H1 (cell line): ENCODE measurements around the gene PTPRG. TPM values are rescaled to one million over a fixed set of nuclear protein-coding genes. Genes with fewer than 3 reads are reported as not detected.

Experiments
- CTCF ChIA-PET: fragments of 300-600 bp; sonication (Branson Sonifier 250); formaldehyde crosslinking; loops from one replicate; lab custom pipeline; 2021; ENCODE audit not compliant: partially characterized antibody; lab: Charles Lee
- POLR2A ChIA-PET: fragments of 300-600 bp; sonication (Branson Sonifier 250); formaldehyde crosslinking; loops from one replicate; lab custom pipeline; 2021; ENCODE audit warnings: inconsistent platforms; ENCODE audit not compliant: partially characterized antibody; lab: Charles Lee
- DNase-seq, 2 experiments: peaks; one replicate each; pipeline versions ENCODE4 v3.0.0 to v3.0.0-alpha.2; 2010 to 2022; ENCODE audit warnings: low spot score in 2 of 2, low read depth in 1 of 2, mixed read lengths in 1 of 2
- FAIRE-seq: peaks from 2 replicates; lab custom pipeline; 2011; peaks lifted over from hg19 to GRCh38; lab: Jason Lieb, UNC
- H2AFZ ChIP-seq: 2 replicates; pipeline ENCODE4 v1.8.1; 2012; ENCODE audit warnings: low read length, inconsistent platforms
- H2AK5ac ChIP-seq: 2 replicates; pipeline ENCODE4 v1.6.1; 2013; ENCODE audit warnings: low read depth, low read length
- H2BK120ac ChIP-seq: replicated peaks from 2 replicates; pipeline ENCODE3; 2013; ENCODE audit warnings: low read depth, low read length, inconsistent platforms
- H2BK12ac ChIP-seq: 2 replicates; pipeline ENCODE4 v1.6.1; 2013; ENCODE audit warnings: low read depth, low read length
- H2BK15ac ChIP-seq: 2 replicates; pipeline ENCODE4 v1.6.1; 2013; ENCODE audit warnings: low read length
- H2BK20ac ChIP-seq: 2 replicates; pipeline ENCODE4 v1.6.1; 2013; ENCODE audit warnings: low read length
- H2BK5ac ChIP-seq: 2 replicates; pipeline ENCODE4 v1.6.1; 2013; ENCODE audit warnings: low read depth, low read length
- H3K14ac ChIP-seq: 2 replicates; pipeline ENCODE4 v1.6.1; 2013; ENCODE audit warnings: inconsistent platforms; ENCODE audit not compliant: insufficient read length
- H3K18ac ChIP-seq: 2 replicates; pipeline ENCODE4 v1.6.1; 2013; ENCODE audit warnings: low read length; ENCODE audit errors: extremely low read depth
- H3K23ac ChIP-seq: 2 replicates; pipeline ENCODE4 v1.6.1; 2013; ENCODE audit warnings: inconsistent platforms; ENCODE audit not compliant: insufficient read length
- H3K23me2 ChIP-seq: 2 replicates; pipeline ENCODE4 v1.6.1; 2013; ENCODE audit warnings: low read depth, low read length
- H3K27ac ChIP-seq: 2 replicates; pipeline ENCODE4 v1.6.1; 2011; ENCODE audit warnings: low read depth, low read length, inconsistent platforms
- H3K27me3 ChIP-seq, 4 experiments: replicated peaks in 1 of 4; 1 replicate in 1 of 4; 2 replicates in 3 of 4; pipeline versions ENCODE4 v1.6.1 to v1.8.1; 2011 to 2013; ENCODE audit warnings: low read length in 3 of 4, mild to moderate bottlenecking in 3 of 4, inconsistent platforms in 2 of 4, mixed read lengths in 2 of 4, moderate library complexity in 1 of 4; ENCODE audit not compliant: control insufficient read depth in 3 of 4, insufficient read depth in 3 of 4; ENCODE audit errors: extremely low read depth in 1 of 4
- H3K36me3 ChIP-seq, 4 experiments: 2 replicates each; pipeline versions ENCODE4 v1.6.1 to v1.8.1; 2011 to 2013; ENCODE audit warnings: mild to moderate bottlenecking in 4 of 4, low read length in 3 of 4, moderate library complexity in 2 of 4, control low read depth in 1 of 4, inconsistent platforms in 1 of 4; ENCODE audit not compliant: insufficient read depth in 4 of 4, control insufficient read depth in 2 of 4
- H3K4ac ChIP-seq: replicated peaks from 2 replicates; pipeline ENCODE3; 2013; ENCODE audit warnings: low read length, low read depth, mixed read lengths, inconsistent platforms; ENCODE audit not compliant: insufficient read length
- H3K4me1 ChIP-seq, 4 experiments: replicated peaks in 1 of 4; 1 replicate in 1 of 4; 2 replicates in 3 of 4; pipeline versions ENCODE4 v1.6.1 to v1.8.1; 2011 to 2013; ENCODE audit warnings: low read length in 3 of 4, inconsistent platforms in 2 of 4, mixed read lengths in 1 of 4; ENCODE audit not compliant: insufficient read depth in 4 of 4, control insufficient read depth in 3 of 4
- H3K4me2 ChIP-seq, 2 experiments: 2 replicates each; pipeline versions ENCODE4 v1.6.1 to v1.8.1; 2011 to 2013; ENCODE audit warnings: low read depth in 2 of 2, low read length in 2 of 2, control low read depth in 1 of 2, inconsistent platforms in 1 of 2, mild to moderate bottlenecking in 1 of 2; ENCODE audit not compliant: insufficient read depth in 1 of 2
- H3K4me3 ChIP-seq, 4 experiments: fragments of 200-600, 300-600 bp in 1 of 4; sonication (generic), shearing (Covaris generic), sonication (Bioruptor Twin) in 1 of 4; 2 replicates each; pipeline versions ENCODE4 v1.5.1 to v1.8.1; 2011 to 2016; ENCODE audit warnings: low read length in 4 of 4, low read depth in 3 of 4, control low read depth in 2 of 4, inconsistent platforms in 2 of 4, mild to moderate bottlenecking in 2 of 4, mixed read lengths in 1 of 4, moderate library complexity in 1 of 4; ENCODE audit not compliant: insufficient read depth in 2 of 4; ENCODE audit errors: extremely low read depth in 1 of 4
- H3K56ac ChIP-seq: replicated peaks from 2 replicates; pipeline ENCODE3; 2013; ENCODE audit warnings: low read depth, mild to moderate bottlenecking, mixed read lengths, low read length, inconsistent platforms; ENCODE audit not compliant: insufficient read length
- H3K79me1 ChIP-seq: 2 replicates; pipeline ENCODE4 v1.6.1; 2013; ENCODE audit warnings: low read depth, low read length, control low read depth
- H3K79me2 ChIP-seq, 2 experiments: 2 replicates each; pipeline versions ENCODE4 v1.6.1 to v1.8.1; 2012 to 2013; ENCODE audit warnings: low read length in 2 of 2, mild to moderate bottlenecking in 2 of 2, inconsistent platforms in 1 of 2; ENCODE audit not compliant: insufficient read depth in 2 of 2, control insufficient read depth in 1 of 2
- H3K9ac ChIP-seq, 4 experiments: replicated peaks in 1 of 4; 1 replicate in 1 of 4; 2 replicates in 3 of 4; pipeline versions ENCODE4 v1.6.1 to v1.8.1; 2011 to 2013; ENCODE audit warnings: low read depth in 3 of 4, low read length in 3 of 4, control low read depth in 2 of 4, mild to moderate bottlenecking in 2 of 4, moderate library complexity in 2 of 4, inconsistent platforms in 1 of 4; ENCODE audit errors: extremely low read depth in 1 of 4
- H3K9me3 ChIP-seq, 2 experiments: 2 replicates each; pipeline versions ENCODE4 v1.6.1 to v1.8.1; 2012 to 2013; ENCODE audit warnings: mild to moderate bottlenecking in 2 of 2, moderate library complexity in 2 of 2, control low read depth in 1 of 2, inconsistent platforms in 1 of 2, low read depth in 1 of 2, low read length in 1 of 2, mixed read lengths in 1 of 2; ENCODE audit not compliant: insufficient read depth in 2 of 2
- H4K20me1 ChIP-seq, 2 experiments: replicated peaks in 1 of 2; 2 replicates each; pipeline versions ENCODE3 to v1.8.1; 2011 to 2013; ENCODE audit warnings: inconsistent platforms in 2 of 2, low read length in 2 of 2, mild to moderate bottlenecking in 1 of 2; ENCODE audit not compliant: insufficient read depth in 2 of 2, control insufficient read depth in 1 of 2
- H4K5ac ChIP-seq: 2 replicates; pipeline ENCODE4 v1.6.1; 2013; ENCODE audit warnings: low read length, low read depth, mixed read lengths, inconsistent platforms; ENCODE audit not compliant: insufficient read length
- H4K8ac ChIP-seq: 2 replicates; pipeline ENCODE4 v1.8.0; 2013; ENCODE audit warnings: mild to moderate bottlenecking, moderate library complexity, low read length, inconsistent platforms; ENCODE audit not compliant: insufficient read depth; ENCODE audit errors: extremely low read depth
- H4K91ac ChIP-seq: replicated peaks from 2 replicates; pipeline ENCODE3; 2013; ENCODE audit warnings: low read length, mixed read lengths, inconsistent platforms; ENCODE audit not compliant: insufficient read length
- WGBS, 2 experiments: shearing (Covaris generic) in 1 of 2; methylation state at CpG; one replicate each; pipeline versions ENCODE4 v1.1.6 to v1.1.7; 2013 to 2015; ENCODE audit warnings: low lambda C conversion rate in 2 of 2, mixed read lengths in 2 of 2, inconsistent platforms in 1 of 2, low coverage in 1 of 2, missing lambda C conversion rate in 1 of 2; ENCODE audit not compliant: insufficient replicate concordance in 2 of 2, insufficient coverage in 1 of 2, insufficient read length in 1 of 2; ENCODE audit errors: extremely low coverage in 1 of 2, missing lambda C conversion rate in 1 of 2; 5-methylcytosine and 5-hydroxymethylcytosine counted together
- polyA plus RNA-seq, 7 experiments: library from polyadenylated mRNA; depleted of rRNA in 3 of 7; stranded (reverse) in 5 of 7; unstranded in 2 of 7; fragments of >200 nt in 5 of 7; fragments of 200-250 nt in 2 of 7; gene quantifications; 1 replicate in 5 of 7; 2 replicates in 1 of 7; 4 replicates in 1 of 7; pipeline versions ENCODE4 v1.2.1 to v1.2.3, GENCODE V29; 2011 to 2013; ENCODE audit warnings: missing spikeins in 2 of 7, mixed read lengths in 2 of 7
- total RNA-seq: library from RNA; stranded (reverse); fragmentation: NEBNext Ultra II Directional; extraction: Animal tissue kit (Norgen Biotek cat#: 25700); gene quantifications from 2 replicates; pipeline ENCODE4 v1.2.1, GENCODE V29; 2021

PTPRG gene
- total and polyA plus RNA-seq, 2 of the 8 experiments (the other 6 are each of a cell fraction or from before 2014, with no cell fraction given) = 23.3 to 96.2 TPM

DNA sequence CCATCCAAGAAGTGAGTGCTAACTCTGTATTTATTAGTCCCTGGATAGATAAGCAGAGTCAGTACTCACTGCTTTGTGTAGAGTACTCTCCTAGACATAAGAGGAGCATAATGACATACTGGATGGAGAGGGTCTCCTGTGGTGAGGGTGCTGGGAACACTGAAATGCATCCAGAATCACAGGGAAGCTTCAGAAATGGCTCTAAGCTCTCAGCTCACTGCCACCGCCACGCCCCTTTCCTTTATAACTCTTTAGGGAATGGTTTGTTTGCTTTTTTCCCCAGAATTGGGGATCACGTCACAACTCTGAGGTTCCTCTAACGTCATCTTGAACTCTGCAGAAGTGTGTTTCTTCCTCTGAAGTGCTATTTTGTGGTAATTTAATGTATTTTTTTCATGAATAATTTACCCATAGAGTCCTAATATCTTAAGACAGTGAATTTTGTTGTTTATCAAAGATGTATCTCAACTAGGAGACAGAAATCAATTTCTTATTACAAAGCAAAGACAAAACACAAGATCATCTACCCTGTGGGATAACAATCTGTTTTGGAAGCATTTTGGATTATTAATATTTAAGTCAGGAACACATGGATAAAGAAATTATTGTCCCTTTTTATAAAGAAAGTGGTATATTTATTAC lies 154.6 kb downstream of the PTPRG start:
- no peak overlapping the region for H3K4ac ChIP-seq
- H4K5ac ChIP-seq = no peak overlapping the region
- peaks cover 0 to 2% of the 10 kb centered on the region in 2 experiments for H4K20me1 ChIP-seq
- no peak overlapping the region for H2BK5ac ChIP-seq
- H3K18ac ChIP-seq = no peak overlapping the region; the same call in 1 of the 2 replicates
- no peak overlapping the region for H2AK5ac ChIP-seq
- H3K56ac ChIP-seq = no peak overlapping the region
- H3K27ac ChIP-seq = no peak overlapping the region
- no peak overlapping the region for H2BK12ac ChIP-seq
- CTCF ChIA-PET = interaction anchor here (1.6 kb wide), 1 partner anchor 12 kb away, joined by 6 read pairs; no protein-coding TSS in a partner anchor
- H2BK120ac ChIP-seq = no peak overlapping the region
- POLR2A ChIA-PET = interaction anchor here (0.9 to 1.0 kb wide), 2 partner anchors 10 to 16 kb away, joined by 3 to 4 read pairs; no protein-coding TSS in a partner anchor
- 70% methylated on average over 4 of the region's 4 CpGs; no CpG with 5 or more reads in 1 of the 2 experiments for WGBS, 2 experiments
- no peak for DNase-seq
- H3K36me3 ChIP-seq = no peaks in the 10 kb centered on the region
- no peaks in the 10 kb centered on the region for H3K9me3 ChIP-seq
- H3K23ac ChIP-seq = no peak overlapping the region
- no peak overlapping the region for H2AFZ ChIP-seq
- no peak overlapping the region for H4K91ac ChIP-seq
- H2BK20ac ChIP-seq = no peak overlapping the region
- no peak for FAIRE-seq
- peaks cover 6 to 97% of the 10 kb centered on the region in 2 experiments; a peak in 3 of 4 replicates for H3K79me2 ChIP-seq
- no peaks in the 10 kb centered on the region for H3K27me3 ChIP-seq
- no peak overlapping the region for H3K14ac ChIP-seq
- no peaks in the 10 kb centered on the region; the same call in 1 of the 2 replicates for H3K79me1 ChIP-seq
- H4K8ac ChIP-seq = no peak overlapping the region
- H3K4me1 ChIP-seq = peaks cover 5 to 17% (median 7%) of the 10 kb centered on the region in 4 experiments; a peak in 6 of 7 replicates
- H3K9ac ChIP-seq = no peak overlapping the region
- H2BK15ac ChIP-seq = no peak overlapping the region
- H3K23me2 ChIP-seq = no peaks in the 10 kb centered on the region
- no peak overlapping the region for H3K4me3 ChIP-seq
- no peak overlapping the region for H3K4me2 ChIP-seq
